HCT116 (cell line): ENCODE results near the gene FAAP100. TPM values are rescaled to one million over a fixed set of nuclear protein-coding genes. Genes with fewer than 3 reads are reported as not detected.

Experiments used
- ATAC-seq: fragments of 200-7000 bp; cut with Tn5 transposase; 2 replicates; pipeline ENCODE4 v1.9.1; 2020; ENCODE audit warnings: mild to moderate bottlenecking, moderate library complexity
- BruUV-seq: library from RNA; stranded (reverse); fragments of 400-500 nt; replicated peaks from 2 replicates; lab custom pipeline; 2021; lab: Mats Ljungman, UMichigan
- CTCF ChIA-PET: fragments of 300-600 bp; sonication (Branson Sonifier 250); formaldehyde crosslinking; loops from one replicate; lab custom pipeline; 2021; ENCODE audit warnings: antibody characterized with exemption; lab: Charles Lee
- POLR2A ChIA-PET: fragments of 300-600, 350-600 bp; sonication (Branson Sonifier 250); formaldehyde crosslinking; loops from one replicate; lab custom pipeline; 2021; ENCODE audit warnings: antibody characterized with exemption; lab: Charles Lee
- RAD21 ChIA-PET, 2 experiments: fragments of 300-600 bp; sonication (Branson Sonifier 250); formaldehyde crosslinking; loops; one replicate each; lab custom pipeline; 2023; ENCODE audit warnings: low total read pairs in 2 of 2; ENCODE audit not compliant: uncharacterized antibody in 2 of 2, unreplicated experiment in 2 of 2, low non-redundant PET in 1 of 2; lab: Charles Lee
- DNase-seq: peaks from one replicate; pipeline ENCODE4 v3.0.0-alpha.2; 2010; ENCODE audit warnings: low read depth, low spot score
- H2AFZ ChIP-seq: fragments of 200-600 bp; shearing (Covaris generic), sonication (generic); 2 replicates; pipeline ENCODE4 v1.6.1; 2017; ENCODE audit warnings: low read depth, mixed run types, mixed read lengths, antibody characterized with exemption, low read length; ENCODE audit not compliant: poor library complexity, severe bottlenecking
- H3K27ac ChIP-seq: 2 replicates; pipeline ENCODE4 v1.5.1; 2012; ENCODE audit warnings: low read depth, low read length
- H3K27me3 ChIP-seq: fragments of 200-600 bp; sonication (generic); 2 replicates; pipeline ENCODE4 v1.6.1; 2016; ENCODE audit warnings: mixed run types, low read length, mixed read lengths; ENCODE audit not compliant: insufficient read depth
- H3K36me3 ChIP-seq, 2 experiments: fragments of 200-500 bp in 1 of 2; fragments of 200-600 bp in 1 of 2; sonication (Bioruptor generic) in 1 of 2; sonication (generic) in 1 of 2; 2 replicates each; pipeline versions ENCODE4 v1.5.1 to v1.6.1; 2014 to 2016; ENCODE audit warnings: low read length in 2 of 2, inconsistent platforms in 1 of 2, mixed read lengths in 1 of 2, mixed run types in 1 of 2; ENCODE audit not compliant: insufficient read depth in 2 of 2, control insufficient read depth in 1 of 2
- H3K4me1 ChIP-seq, 2 experiments: fragments of 200-600 bp in 1 of 2; sonication (generic) in 1 of 2; 2 replicates each; pipeline versions ENCODE4 v1.5.1 to v1.6.1; 2012 to 2017; ENCODE audit warnings: low read length in 2 of 2, inconsistent platforms in 1 of 2, mild to moderate bottlenecking in 1 of 2, mixed read lengths in 1 of 2, mixed run types in 1 of 2, moderate library complexity in 1 of 2; ENCODE audit not compliant: insufficient read depth in 2 of 2, control insufficient read depth in 1 of 2
- H3K4me2 ChIP-seq: fragments of 200-600 bp; sonication (generic); 2 replicates; pipeline ENCODE4 v1.6.1; 2017; ENCODE audit warnings: mixed run types, low read length, mixed read lengths
- H3K4me3 ChIP-seq, 2 experiments: fragments of 200-600 bp in 1 of 2; sonication (generic) in 1 of 2; replicated peaks in 1 of 2; 2 replicates each; pipeline ENCODE4 v1.5.1; 2011 to 2016; ENCODE audit warnings: low read length in 2 of 2, control low read depth in 1 of 2, low read depth in 1 of 2, mild to moderate bottlenecking in 1 of 2, mixed read lengths in 1 of 2, mixed run types in 1 of 2
- H3K79me2 ChIP-seq: fragments of 200-600 bp; sonication (generic); 2 replicates; pipeline ENCODE4 v1.6.1; 2017; ENCODE audit warnings: mild to moderate bottlenecking, mixed run types, low read length, moderate library complexity, mixed read lengths; ENCODE audit not compliant: insufficient read depth
- H3K9ac ChIP-seq: fragments of 200-600 bp; sonication (generic); 2 replicates; pipeline ENCODE4 v1.6.1; 2016; ENCODE audit warnings: low read length, mixed read lengths
- H3K9me2 ChIP-seq: fragments of 200-600 bp; sonication (generic), shearing (Covaris generic); 2 replicates; pipeline ENCODE4 v1.6.1; 2017; ENCODE audit warnings: mixed run types, mild to moderate bottlenecking, moderate library complexity; ENCODE audit not compliant: insufficient read depth
- H3K9me3 ChIP-seq, 2 experiments: fragments of 200-500 bp in 1 of 2; fragments of 200-600 bp in 1 of 2; sonication (Bioruptor generic) in 1 of 2; sonication (generic) in 1 of 2; 2 replicates each; pipeline ENCODE4 v1.6.1; 2014 to 2017; ENCODE audit warnings: low read length in 2 of 2, mixed read lengths in 2 of 2, inconsistent platforms in 1 of 2, low read depth in 1 of 2, mild to moderate bottlenecking in 1 of 2, mixed run types in 1 of 2, moderate library complexity in 1 of 2; ENCODE audit not compliant: control insufficient read depth in 1 of 2, insufficient read depth in 1 of 2
- H4K20me1 ChIP-seq: fragments of 200-600 bp; sonication (generic), shearing (Covaris generic); 2 replicates; pipeline ENCODE4 v1.6.1; 2017; ENCODE audit warnings: mixed run types, mild to moderate bottlenecking, moderate library complexity; ENCODE audit not compliant: insufficient read depth
- CBX3 ChIP-seq: IDR thresholded peaks from 2 replicates; pipeline ENCODE4 v1.6.1; 2012; ENCODE audit warnings: low read depth
- CEBPB ChIP-seq: IDR thresholded peaks from 2 replicates; pipeline ENCODE4 v1.6.1; 2012; ENCODE audit warnings: low read depth
- EGR1 ChIP-seq: IDR thresholded peaks from 2 replicates; pipeline ENCODE4 v1.6.1; 2012; ENCODE audit warnings: low read depth
- EZH2 ChIP-seq: fragments of 200-600 bp; sonication (generic); IDR thresholded peaks from 2 replicates; pipeline ENCODE4 v1.6.1; 2017; ENCODE audit warnings: antibody characterized with exemption, mixed run types
- JUND ChIP-seq: IDR thresholded peaks from 2 replicates; pipeline ENCODE4 v1.6.1; 2012
- RAD21 ChIP-seq: IDR thresholded peaks from 2 replicates; pipeline ENCODE4 v1.6.1; 2012; ENCODE audit warnings: low read depth, mild to moderate bottlenecking
- SP1 ChIP-seq: IDR thresholded peaks from 2 replicates; pipeline ENCODE4 v1.6.1; 2012; ENCODE audit warnings: low read depth
- TCF7L2 ChIP-seq: IDR thresholded peaks from 2 replicates; pipeline ENCODE4 v1.7.0; 2011; ENCODE audit warnings: borderline replicate concordance, inconsistent platforms; ENCODE audit not compliant: insufficient read depth, insufficient read length; ENCODE audit errors: extremely low read depth
- YY1 ChIP-seq: IDR thresholded peaks from 2 replicates; pipeline ENCODE4 v1.6.1; 2011; ENCODE audit warnings: low read length, low read depth, moderate library complexity, mild to moderate bottlenecking; ENCODE audit not compliant: insufficient replicate concordance; ENCODE audit errors: extremely low read depth
- ZBTB33 ChIP-seq: IDR thresholded peaks from 2 replicates; pipeline ENCODE4 v1.6.1; 2011; ENCODE audit warnings: mild to moderate bottlenecking, low read length, moderate library complexity; ENCODE audit not compliant: insufficient replicate concordance; ENCODE audit errors: extremely low read depth
- intact Hi-C: fragments of 100-400 bp; cut with micrococcal nuclease; formaldehyde crosslinking; loops from 2 replicates; pipeline ENCODE4 v1.10.0; 2022
- total RNA-seq: library from RNA; stranded (reverse); gene quantifications from one replicate; pipeline ENCODE4 v1.2.1, GENCODE V29; 2021; ENCODE audit not compliant: unreplicated experiment
- TF ChIP-seq, protein P1 (sequence below), 3 experiments: fragments of 200-600 bp in 1 of 3; sonication (generic) in 1 of 3; IDR thresholded peaks in 2 of 3; conservative IDR thresholded peaks in 1 of 3; 2 replicates each; pipeline ENCODE4 v1.5.1; 2012 to 2017; ENCODE audit warnings: low read depth in 2 of 3, low read length in 2 of 3, antibody characterized with exemption in 1 of 3, borderline replicate concordance in 1 of 3, control low read depth in 1 of 3, mild to moderate bottlenecking in 1 of 3, mixed read lengths in 1 of 3, mixed run types in 1 of 3, moderate library complexity in 1 of 3; ENCODE audit not compliant: insufficient read depth in 1 of 3
- TF ChIP-seq, protein P2 (sequence below): IDR thresholded peaks from 2 replicates; pipeline ENCODE4 v1.6.1; 2012

The FAAP100 gene
- total RNA-seq, 1 experiment from 2014 or later = 53.4 TPM

DNA sequence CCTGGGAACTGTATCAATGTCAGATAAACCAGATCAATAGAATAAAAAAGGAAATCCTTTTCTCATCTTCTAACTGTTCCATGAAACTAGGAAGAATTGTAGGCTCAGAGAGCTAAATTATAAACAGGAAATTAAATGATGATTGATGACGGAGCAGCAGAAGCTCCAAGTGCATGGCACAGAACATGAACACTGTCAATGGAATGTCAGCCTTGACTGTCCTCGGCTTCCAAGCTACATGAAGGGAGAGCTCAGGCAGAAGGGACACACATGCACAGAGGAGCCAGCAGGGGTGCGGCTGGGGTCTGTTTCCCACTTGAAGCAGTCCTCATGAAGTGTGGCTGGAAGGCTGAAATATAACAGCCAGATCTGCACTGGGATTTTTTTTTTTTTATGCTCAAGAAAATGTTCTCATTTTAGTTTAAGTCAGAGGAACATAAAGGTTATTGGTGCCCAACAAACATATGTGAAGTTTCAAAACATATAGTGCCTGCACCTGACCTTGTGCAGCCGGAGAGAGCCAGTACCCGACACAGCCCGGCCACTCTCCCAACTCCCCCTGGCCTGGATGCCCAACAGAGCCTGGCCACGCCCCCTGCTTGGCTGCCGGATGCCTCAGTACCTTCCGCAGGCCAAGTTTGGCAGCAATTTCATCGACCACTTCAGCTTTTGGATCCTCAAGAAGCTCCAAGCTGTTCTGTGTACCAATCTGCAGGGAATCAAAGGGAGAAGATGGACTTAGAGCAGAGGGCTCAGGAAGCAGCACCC, 47.8 kb upstream of the FAAP100 start:
- H3K9me3 ChIP-seq = no peaks in the 10 kb centered on the region
- H2AFZ ChIP-seq = no peak overlapping the region
- peaks cover 65% of the 10 kb centered on the region for H3K79me2 ChIP-seq
- H4K20me1 ChIP-seq = peaks cover 8% of the 10 kb centered on the region; the same call in 1 of the 2 replicates
- no peak overlapping the region for H3K4me3 ChIP-seq
- CTCF ChIA-PET = interaction anchor here (0.7 to 1.1 kb wide), 2 partner anchors 27 to 33 kb away, joined by 3 read pairs; no protein-coding TSS in a partner anchor
- TF ChIP-seq ZBTB33 (no peak), RAD21 (no peak), EGR1 (no peak), YY1 (no peak), CBX3 (no peak), EZH2 (no peak), CEBPB (no peak), TCF7L2 (no peak), SP1 (no peak), JUND (no peak)
- TF ChIP-seq, protein P1, sequence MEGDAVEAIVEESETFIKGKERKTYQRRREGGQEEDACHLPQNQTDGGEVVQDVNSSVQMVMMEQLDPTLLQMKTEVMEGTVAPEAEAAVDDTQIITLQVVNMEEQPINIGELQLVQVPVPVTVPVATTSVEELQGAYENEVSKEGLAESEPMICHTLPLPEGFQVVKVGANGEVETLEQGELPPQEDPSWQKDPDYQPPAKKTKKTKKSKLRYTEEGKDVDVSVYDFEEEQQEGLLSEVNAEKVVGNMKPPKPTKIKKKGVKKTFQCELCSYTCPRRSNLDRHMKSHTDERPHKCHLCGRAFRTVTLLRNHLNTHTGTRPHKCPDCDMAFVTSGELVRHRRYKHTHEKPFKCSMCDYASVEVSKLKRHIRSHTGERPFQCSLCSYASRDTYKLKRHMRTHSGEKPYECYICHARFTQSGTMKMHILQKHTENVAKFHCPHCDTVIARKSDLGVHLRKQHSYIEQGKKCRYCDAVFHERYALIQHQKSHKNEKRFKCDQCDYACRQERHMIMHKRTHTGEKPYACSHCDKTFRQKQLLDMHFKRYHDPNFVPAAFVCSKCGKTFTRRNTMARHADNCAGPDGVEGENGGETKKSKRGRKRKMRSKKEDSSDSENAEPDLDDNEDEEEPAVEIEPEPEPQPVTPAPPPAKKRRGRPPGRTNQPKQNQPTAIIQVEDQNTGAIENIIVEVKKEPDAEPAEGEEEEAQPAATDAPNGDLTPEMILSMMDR (IDR thresholded peaks at IDR 0.05 in 2 of 3, conservative IDR thresholded peaks at IDR 0.05 in 1 of 3; ENCODE audit: borderline replicate concordance in 1 of 3, insufficient read depth in 1 of 3, low read depth in 2 of 3, low read length in 2 of 3) = no peak
- TF ChIP-seq, protein P2, sequence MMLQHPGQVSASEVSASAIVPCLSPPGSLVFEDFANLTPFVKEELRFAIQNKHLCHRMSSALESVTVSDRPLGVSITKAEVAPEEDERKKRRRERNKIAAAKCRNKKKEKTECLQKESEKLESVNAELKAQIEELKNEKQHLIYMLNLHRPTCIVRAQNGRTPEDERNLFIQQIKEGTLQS = no peak
- TF ChIP-seq, all 23 proteins: peak for 0
- H3K4me2 ChIP-seq = no peak overlapping the region
- H3K27ac ChIP-seq = no peak overlapping the region
- BruUV-seq = no TSS peak
- H3K27me3 ChIP-seq = no peaks in the 10 kb centered on the region
- intact Hi-C loops = loop anchor here (5.0 kb wide), 2 partner anchors 33 to 48 kb away; partner anchors contain the start of gene FAAP100
- peaks cover 0 to 6% of the 10 kb centered on the region in 2 experiments; a peak in 2 of 4 replicates for H3K4me1 ChIP-seq
- POLR2A ChIA-PET = no interaction called here
- DNase-seq (no peak), ATAC-seq (no peak)
- no peaks in the 10 kb centered on the region for H3K9me2 ChIP-seq
- H3K36me3 ChIP-seq = peaks cover 55 to 69% of the 10 kb centered on the region in 2 experiments
- H3K9ac ChIP-seq = no peak overlapping the region
- RAD21 ChIA-PET = no interaction called here
